DMS 273 treated with DMSO at 0.1 percent for 48 hours (cell line): Measurements from ENCODE around the gene LRP2.

ENCODE experiments used
- DNase-seq: peaks from one replicate; lab custom pipeline; 2025; lab: John Stamatoyannopoulos, UW

LRP2 gene

GRCh38 chr2:169240405-169240804 is 121.9 kb downstream of the LRP2 start:
- DNase-seq, result no peak

GRCh38 chr2:169237939-169238338 is 124.4 kb downstream of the LRP2 start:
- DNase-seq, result no peak

- DNase-seq, result no peak
Measured at GRCh38 chr2:169237286-169237685, 125.0 kb downstream of the LRP2 start.

- DNase-seq, result no peak
Measured at GRCh38 chr2:169232551-169233154, 129.7 kb downstream of the LRP2 start.

- no peak for DNase-seq
Measured at GRCh38 chr2:169230204-169230603, 132.1 kb downstream of the LRP2 start.

- DNase-seq, result no peak
Measured at GRCh38 chr2:169229590-169229989, 132.7 kb downstream of the LRP2 start.

GRCh38 chr2:169225906-169226305 is 136.4 kb downstream of the LRP2 start:
- DNase-seq, result no peak

- no peak for DNase-seq
Measured at GRCh38 chr2:169225233-169225750, 137.0 kb downstream of the LRP2 start.

GRCh38 chr2:169222665-169223064 is 139.7 kb downstream of the LRP2 start:
- no peak for DNase-seq

- no peak for DNase-seq
Measured at GRCh38 chr2:169221745-169222369, 140.5 kb downstream of the LRP2 start.

GRCh38 chr2:169210917-169211316 is 151.4 kb downstream of the LRP2 start:
- no peak for DNase-seq

GRCh38 chr2:169208026-169208425 is 154.3 kb downstream of the LRP2 start:
- DNase-seq, result no peak

GRCh38 chr2:169205176-169205575 is 157.2 kb downstream of the LRP2 start:
- no peak for DNase-seq

GRCh38 chr2:169203952-169204351 is 158.4 kb downstream of the LRP2 start:
- DNase-seq, result no peak

GRCh38 chr2:169200756-169201155 is 161.6 kb downstream of the LRP2 start:
- DNase-seq, result no peak

GRCh38 chr2:169193618-169194017 is 168.7 kb downstream of the LRP2 start:
- DNase-seq, result no peak

- DNase-seq, result no peak
Measured at GRCh38 chr2:169190197-169190775, 172.0 kb downstream of the LRP2 start.

GRCh38 chr2:169189132-169189531 is 173.2 kb downstream of the LRP2 start:
- no peak for DNase-seq

- no peak for DNase-seq
Measured at GRCh38 chr2:169185711-169186110, 176.6 kb downstream of the LRP2 start.

- DNase-seq, result no peak
Measured at GRCh38 chr2:169184074-169184473, 178.3 kb downstream of the LRP2 start.

- DNase-seq, result no peak
Measured at GRCh38 chr2:169182573-169182972, 179.8 kb downstream of the LRP2 start.

- no peak for DNase-seq
Measured at GRCh38 chr2:169178804-169179390, 183.4 kb downstream of the LRP2 start.

- DNase-seq, result no peak
Measured at GRCh38 chr2:169178364-169178763, 184.0 kb downstream of the LRP2 start.
